HUDEP-2 (cell line): ENCODE data around the gene SLC25A13.

ENCODE experiments used
- DNase-seq, 76 experiments: peaks; one replicate each; lab custom pipeline; 2025; ENCODE audit not compliant: unreplicated experiment in 76 of 76; lab: John Stamatoyannopoulos, UW

SLC25A13 gene

DNA sequence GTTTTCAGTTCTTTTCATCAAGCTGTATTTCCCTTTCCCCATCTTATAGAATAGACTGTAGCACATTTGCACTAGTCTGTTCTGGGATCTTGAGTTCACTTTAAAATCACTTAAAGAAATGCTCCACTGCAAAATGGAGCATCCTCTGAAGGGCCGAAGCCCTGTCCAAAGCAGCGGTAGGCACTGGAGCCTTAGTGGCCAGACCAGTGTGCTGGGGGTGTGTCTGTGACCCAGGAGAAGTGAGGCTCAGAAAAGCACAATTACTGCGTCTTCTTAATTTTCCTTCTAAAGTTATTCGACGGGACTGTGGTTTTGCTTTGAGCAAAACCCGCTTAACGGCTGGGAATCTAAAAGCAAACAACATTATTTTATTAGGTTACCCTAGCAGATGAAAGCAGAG, 205.7 kb downstream of the SLC25A13 start:
- no peak for DNase-seq

DNA sequence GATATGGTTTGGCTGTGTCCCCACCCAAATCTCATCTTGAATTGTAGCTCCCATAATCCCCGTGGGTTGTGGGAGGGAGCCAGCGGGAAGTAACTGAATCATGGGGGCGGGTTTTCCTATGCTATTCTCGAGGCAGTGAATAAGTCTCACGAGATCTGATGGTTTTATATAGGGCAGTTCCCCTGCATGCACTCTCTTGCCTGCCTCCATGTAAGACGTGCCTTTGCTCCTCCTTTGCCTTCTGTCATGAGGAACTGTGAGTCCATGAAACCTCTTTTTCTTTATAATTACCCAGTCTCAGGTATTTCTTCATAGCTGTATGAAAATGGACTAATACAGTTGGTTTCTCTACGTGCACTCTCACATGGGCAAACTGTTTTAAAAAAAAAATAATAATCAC, 207.7 kb downstream of the SLC25A13 start:
- DNase-seq = no peak

DNA sequence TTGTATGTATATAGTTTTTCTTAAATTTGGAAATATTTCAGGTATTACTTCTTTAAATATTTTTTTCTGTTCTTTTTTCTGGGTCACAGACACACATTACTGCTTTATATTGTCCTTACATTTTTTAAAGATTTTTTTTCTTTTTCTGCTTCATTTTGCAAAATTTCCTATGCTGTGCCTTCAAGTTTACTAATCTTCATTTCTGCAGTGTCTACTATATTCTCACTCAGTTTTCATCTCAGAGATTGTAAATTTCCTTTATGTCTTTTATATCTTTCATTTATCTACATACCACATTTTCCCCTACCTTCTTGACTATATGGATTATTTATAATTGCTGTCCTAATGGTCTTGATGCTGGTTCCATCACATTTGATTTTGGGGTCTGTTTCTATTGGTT, 210.5 kb downstream of the SLC25A13 start:
- no peak for DNase-seq

DNA sequence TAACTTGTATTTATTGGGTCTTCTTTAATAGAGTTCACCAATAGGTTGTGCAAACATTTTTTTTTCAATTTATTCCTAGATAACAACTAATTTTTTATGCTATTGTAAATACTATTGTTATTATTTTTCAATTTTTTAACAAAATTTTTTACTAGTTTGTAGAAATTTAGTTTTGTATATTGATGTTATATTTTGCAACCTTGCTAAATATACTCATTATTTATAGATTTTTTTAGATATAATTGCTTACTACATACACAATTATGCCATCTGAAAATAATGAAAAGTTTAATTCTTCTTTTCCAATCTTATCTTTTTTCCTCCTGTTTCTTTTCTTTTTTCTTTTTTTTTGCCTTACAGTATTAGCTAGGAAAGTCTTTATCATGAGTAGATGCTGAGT, 216.9 kb downstream of the SLC25A13 start:
- no peak for DNase-seq

DNA sequence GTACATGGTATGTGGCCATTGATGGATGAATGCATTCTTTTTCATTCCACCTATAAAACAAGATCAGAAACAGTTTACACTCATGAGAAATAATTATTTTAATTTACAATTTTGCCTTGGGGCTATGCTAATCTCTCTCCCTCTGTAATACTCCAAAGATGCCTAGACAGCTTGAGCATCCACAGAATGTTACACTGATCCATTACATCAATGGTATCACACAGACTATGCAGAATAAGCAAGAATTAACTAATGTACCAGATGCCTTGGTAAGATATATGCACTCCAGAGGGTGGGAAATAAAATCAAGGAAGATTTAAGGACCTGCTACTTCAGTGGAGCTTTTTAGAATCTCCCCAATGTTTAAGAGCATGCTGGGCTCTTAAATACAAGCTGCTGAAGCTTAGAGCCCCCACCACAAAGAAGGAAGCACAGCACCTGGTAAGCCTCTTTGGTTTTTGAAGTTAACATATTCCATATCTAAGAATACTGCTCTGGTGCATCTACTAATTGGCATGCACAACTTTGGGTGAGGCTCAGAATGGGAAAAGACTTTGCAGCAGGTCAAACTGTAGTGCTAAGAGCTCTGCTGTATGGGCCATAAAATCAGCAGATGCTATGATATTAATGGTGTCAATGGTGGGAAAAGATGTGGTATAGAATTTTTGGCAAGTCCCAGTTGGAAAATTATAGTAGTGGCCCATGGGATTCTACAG, 219.6 kb downstream of the SLC25A13 start:
- DNase-seq = no peak

DNA sequence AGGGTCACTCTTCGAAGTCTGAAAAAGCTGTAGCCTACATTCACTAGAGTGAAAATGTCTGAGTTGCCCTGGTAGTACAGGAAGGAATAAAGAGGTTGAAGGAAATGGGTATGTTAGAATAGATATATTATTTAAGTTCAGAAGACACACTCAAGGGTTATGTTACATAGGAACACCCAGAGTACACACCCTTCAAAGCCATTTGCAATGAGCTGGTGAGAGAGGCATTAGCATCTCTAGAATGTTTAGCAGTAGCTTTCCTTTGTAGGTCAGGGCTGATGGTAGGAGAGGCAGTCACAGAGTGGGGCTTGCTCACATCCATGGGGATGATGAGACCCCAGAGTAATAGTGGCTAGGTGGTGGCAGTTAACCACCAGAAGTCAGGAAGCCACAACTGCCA, 221.2 kb downstream of the SLC25A13 start:
- no peak for DNase-seq

DNA sequence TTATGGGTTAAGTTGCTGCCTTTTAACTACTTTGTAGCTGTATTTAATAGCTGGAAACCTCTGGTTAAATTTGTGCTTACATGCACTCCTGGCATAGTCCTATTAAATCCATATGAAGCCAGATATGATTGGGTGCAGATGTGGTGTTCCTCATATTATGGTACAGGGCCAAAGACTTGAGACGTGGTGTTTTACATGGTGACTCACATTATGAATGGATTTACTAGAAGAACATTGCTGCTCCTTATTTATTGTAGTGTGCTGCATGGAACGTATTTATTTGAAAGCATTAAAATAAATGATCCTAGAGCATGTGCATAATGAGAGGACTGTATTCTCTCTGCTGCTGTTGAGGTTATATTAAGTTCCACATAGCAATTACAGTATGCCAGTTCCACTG, 224.1 kb downstream of the SLC25A13 start:
- DNase-seq = no peak

DNA sequence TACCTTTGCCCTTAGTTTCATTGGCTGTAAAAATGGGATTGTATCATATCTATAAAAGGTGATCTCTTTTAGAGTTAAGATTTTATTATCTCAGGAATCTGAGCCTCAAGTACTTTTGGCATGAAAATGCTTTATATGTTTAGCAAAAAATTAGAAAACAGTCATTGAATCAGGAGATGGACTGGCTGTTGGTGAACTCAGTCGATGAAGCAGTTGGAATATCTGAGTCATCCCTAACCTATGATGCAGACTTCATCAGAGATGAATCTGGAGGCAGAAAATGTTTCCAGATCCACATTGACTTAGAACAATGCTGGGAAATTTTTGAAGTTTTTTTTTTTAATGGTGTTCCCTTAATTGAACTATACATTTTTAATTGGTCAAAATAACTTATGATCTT, 228.5 kb downstream of the SLC25A13 start:
- no peak for DNase-seq

DNA sequence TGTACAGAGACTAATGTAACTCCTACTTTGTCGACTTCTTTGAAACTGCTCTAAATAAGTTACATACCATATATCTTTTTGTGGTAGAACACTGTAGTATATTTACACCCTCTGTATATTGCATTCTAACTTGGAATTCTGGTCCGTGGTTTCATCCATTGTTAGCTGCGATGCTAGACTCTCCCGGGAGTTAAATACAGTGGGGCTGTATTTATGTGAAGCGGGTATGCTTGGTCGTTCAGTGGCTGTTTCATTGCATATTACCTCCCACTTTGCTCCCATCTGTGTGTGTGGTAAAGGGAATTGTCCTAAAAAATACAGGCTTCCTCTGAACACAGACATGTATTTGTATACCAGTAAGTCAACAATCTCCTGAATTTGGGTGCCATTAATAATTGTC, 231.1 kb downstream of the SLC25A13 start:
- DNase-seq = no peak

DNA sequence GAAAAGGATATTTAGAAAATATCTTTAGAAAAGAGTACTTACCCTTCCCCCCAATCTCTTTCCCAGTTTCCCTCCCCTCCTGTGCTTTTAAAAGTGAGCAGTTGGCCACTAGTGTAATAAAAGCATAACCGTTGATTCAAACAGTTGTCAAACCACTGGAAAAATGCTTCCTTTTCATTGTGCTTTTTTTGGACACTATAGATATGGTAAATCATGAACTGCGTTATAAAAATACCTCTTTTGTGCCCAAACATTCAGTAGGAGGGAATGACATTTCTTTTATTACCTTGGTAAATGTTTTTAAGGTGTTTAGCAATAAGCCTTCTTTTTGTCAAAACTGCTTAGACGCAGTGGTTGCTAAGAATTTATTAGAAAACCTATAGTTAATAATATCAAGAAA, 232.4 kb downstream of the SLC25A13 start:
- no peak for DNase-seq

DNA sequence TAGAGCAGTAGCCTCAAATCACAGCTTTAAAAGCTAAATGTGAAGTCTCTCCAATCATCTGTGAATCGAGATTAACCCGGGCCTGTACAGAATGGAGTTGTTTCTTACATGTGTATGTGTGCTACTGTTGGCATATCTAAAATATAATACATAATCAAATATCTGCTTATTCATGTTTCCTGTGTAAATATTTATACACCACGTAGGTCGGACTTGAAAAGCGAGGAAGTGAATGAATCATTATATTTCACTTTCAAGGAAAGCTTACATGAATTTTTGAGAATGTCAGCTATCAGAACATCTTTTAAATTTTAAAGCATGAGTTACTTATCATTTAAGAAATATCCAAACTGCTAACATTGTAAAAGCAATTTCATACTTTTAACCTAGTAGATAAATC, 233.3 kb downstream of the SLC25A13 start:
- DNase-seq = no peak

DNA sequence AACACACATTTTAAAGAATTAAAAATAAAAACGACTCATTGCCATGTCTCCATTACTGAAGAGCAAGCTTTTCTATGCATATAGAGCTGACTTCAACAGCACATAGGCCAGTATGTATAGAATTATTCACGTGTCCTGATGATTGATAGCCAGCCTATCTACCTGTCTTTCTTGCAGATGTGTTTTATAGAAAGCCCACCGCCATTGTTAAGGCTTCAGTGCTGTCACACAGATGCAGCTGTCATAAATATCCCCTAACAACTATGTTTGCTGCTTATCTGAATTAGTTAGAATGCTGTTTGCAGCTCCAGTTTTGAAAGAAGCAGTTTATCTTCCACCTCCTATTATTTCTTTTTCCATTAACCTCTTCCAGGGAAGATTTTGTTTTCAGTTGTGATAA, 235.9 kb downstream of the SLC25A13 start:
- no peak for DNase-seq

DNA sequence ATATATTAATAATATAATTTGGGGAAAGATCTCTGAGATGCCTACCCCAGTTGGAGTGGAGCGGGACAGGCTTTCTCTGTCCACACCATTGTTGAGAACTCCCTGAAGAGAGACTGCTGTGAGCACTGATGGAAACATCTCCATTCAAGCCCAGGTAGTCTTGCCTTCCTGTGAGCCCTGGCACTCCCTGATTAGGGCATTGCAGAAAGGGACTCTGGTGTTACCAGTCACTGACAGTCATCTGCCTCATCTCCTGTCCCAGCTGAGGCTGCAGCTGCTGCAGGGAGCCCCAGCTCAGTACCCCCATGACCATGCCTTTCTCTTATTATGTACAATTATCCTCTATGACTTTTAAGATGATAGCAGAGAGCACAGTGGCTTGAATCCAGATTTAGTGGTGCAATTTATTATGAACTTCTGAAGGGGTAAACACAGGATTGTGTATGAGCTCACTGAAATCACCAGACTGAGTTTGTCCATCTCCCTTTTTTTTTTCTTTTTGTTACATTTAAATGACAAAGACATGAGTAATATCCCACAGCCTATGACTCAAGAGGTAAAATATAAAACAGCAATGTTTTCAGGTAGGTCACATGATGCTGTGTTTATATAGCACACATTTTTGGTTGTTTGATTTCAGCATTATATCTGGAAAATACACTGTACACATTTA, 236.9 kb downstream of the SLC25A13 start:
- no peak for DNase-seq

DNA sequence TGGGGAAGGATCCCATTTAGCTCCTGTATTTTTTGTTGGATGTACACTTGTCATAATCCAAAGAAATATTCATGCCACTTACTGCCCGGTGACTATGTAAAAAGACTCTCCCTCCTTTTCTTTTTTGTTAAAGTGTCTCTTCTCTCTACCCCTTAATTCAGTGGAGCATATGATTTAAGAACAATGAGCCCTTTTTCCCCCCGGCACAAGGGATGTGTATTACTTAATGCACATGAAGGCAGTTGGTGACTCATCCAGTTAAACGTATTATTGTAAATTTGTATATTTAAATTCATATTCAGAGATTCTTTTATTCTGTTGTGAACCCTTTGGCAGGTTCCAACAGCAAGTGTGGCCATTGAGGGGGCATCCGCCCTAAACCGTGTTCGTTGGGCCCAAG, 241.9 kb downstream of the SLC25A13 start:
- DNase-seq = no peak

DNA sequence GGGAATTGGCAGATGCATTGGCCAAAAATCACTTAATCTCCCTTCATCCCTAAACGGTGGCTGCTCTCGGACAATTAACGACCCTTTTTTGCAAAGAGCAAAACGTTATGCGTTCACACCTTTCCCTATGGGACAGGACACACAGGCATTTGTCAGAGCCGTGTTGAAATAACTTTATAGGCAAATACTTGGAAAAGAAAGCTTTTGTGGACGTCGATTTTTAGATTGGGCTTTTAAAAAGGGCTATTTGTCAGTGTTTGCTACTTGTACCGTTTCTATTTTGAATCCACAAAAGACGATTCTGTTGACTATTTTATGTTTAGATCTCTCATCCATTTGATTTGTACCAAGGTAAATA, 245.6 kb downstream of the SLC25A13 start:
- no peak for DNase-seq

DNA sequence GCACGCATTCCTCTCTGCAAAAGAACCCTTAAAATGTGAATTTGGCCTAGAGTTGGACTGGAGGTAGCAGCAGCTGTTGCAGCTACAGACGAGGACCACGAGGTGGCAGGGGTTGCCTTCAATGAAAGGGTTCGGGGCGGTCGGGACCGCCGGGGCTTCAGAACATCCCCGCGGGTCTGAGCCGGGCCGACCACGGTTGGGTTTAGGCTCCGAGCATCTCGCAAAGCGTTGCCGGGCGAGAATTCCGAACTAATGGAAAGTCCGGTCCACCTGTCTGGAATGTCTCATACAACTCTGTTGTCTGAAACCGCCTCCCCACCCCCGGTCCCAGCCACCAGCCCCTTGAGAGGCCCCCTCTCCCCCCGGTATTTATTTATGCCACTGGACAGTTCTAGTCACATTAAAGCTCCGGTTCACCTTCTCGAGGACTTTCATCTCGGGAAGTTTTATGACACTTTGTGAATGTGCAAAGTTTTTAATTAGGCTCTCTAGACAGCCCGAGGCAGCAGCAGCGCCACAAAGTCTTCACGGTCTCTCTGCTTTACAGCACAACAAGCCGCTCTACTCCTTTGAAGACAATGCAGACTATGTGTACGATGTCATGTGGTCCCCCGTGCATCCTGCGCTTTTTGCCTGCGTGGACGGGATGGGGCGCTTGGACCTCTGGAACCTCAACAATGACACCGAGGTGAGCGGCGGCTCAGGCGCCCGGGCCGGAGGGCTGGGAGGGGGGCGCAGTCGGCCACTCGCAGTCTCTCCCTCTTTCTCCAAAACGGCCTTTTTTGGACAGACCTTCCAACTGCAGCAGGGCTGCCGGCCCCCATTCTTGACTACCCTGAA, 246.2 kb downstream of the SLC25A13 start:
- DNase-seq = peak in 33 of 76 experiments; percentile 3 to 37 (median 16)

DNA sequence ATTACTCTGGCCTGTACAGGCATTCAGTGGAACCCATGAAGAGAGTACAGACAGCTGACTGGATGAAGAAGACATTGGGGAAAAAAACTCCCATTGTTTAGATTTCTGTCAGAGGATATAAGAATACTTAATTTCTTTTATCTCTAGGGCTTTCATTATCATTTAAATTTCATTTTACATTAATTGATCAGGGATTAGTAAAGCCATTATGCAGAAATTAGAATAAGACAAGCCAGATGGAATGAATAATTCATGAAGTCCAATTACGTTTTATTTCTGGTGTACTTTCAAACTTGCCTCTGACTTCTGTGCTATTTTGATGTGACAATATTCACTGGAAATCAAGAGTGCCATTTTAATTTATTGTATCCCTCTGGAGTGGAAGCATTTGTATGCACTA, 247.0 kb downstream of the SLC25A13 start:
- DNase-seq = no peak
